Adrenal gland (tissue), 5 donors: ENCODE data around the gene STARD13.

Experiments
- CTCF ChIP-seq, 6 experiments: fragments of 450-650 bp in 4 of 6; fragments of 200-600 bp in 2 of 6; sonication (generic) in 1 of 6; IDR thresholded peaks; 1 replicate in 5 of 6; 2 replicates in 1 of 6; pipeline versions ENCODE4 v1.5.1 to v1.8.0; 2016 to 2021; ENCODE audit warnings: antibody characterized with exemption in 6 of 6, mild to moderate bottlenecking in 2 of 6, moderate library complexity in 1 of 6
- POLR2A ChIP-seq, 2 donors: fragments of 450-650 bp; IDR thresholded peaks; one replicate each; pipeline ENCODE4 v1.6.1; 2017; ENCODE audit warnings: antibody characterized with exemption in 2 of 2, mild to moderate bottlenecking in 2 of 2, moderate library complexity in 1 of 2
- donor health status: DM: no; HTN: no; CAD: no.

GRCh38 chr13:33307843-33308242 lies 22.3 kb upstream of the STARD13 start:
- no peak for TF ChIP-seq CTCF (IDR thresholded peaks at IDR 0.05)
- no peak for TF ChIP-seq POLR2A (IDR thresholded peaks at IDR 0.05)
